ENCODE data around the gene OGA.

The OGA gene

DNA sequence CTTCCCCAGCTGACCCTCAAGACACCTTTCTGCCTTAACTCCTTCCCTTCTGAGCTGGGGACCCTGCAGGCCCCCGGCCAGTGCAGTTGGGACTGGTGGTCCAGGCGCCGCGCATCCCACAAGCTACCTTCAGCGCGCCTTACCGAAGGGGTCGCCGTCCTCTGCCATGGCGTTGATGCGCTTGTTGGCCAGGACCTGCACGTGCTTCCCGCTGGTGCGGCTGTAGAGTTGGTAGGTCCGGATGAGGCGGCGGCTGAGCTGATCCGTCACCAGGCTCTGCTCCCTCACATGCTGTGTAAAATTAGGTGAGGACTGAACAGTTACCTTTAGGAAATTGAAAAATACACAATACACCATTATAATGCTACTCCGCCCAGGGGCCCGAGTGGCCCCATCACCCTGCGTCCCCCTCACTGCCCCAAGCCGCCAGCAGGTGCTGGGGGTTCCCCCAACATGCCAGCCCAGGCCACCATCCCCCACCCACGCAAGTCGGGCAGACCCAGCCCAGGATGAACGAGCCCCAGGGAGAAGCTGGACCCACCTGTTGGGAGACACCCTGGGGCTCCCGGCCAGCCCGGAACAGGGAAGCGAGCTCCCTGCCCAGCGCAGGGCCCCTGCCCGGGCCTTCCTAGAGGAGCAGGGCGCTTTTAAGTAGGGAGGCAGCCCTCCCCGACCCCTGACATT lies 43.5 kb downstream of the OGA start:
- no peak for DNase-seq

DNA sequence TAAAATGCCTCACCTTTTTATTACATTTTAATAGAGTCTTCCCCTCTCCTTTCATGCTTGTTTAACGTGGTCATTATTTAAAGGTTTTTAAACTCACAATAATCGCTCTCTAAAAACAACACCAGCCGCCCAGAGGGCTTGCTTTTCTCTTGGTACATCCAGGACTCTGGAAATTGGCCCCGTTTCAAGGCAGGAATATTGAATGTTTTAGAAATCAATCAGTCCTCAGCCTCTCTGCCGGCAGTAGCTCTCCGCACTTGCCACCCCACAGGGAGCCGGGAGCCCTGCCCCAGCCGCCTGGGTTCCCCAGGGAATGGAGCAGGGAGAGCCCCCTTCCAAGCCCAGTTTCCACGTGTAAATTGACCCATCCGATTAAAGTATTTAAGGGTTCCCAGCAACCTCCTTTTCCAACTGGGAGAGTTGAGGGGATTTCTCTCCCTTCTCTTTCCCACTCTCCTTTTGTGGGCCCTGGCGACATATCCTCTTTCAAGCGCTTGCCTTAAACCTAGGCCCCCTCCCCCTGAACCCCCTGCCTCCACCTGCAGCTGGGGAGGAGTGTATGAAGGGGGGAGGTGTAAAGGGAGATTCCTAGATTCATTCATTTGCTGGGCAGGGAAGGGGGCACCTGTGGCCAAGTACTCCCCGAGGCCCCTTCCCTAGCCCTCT lies 44.2 kb downstream of the OGA start:
- no peak for DNase-seq

DNA sequence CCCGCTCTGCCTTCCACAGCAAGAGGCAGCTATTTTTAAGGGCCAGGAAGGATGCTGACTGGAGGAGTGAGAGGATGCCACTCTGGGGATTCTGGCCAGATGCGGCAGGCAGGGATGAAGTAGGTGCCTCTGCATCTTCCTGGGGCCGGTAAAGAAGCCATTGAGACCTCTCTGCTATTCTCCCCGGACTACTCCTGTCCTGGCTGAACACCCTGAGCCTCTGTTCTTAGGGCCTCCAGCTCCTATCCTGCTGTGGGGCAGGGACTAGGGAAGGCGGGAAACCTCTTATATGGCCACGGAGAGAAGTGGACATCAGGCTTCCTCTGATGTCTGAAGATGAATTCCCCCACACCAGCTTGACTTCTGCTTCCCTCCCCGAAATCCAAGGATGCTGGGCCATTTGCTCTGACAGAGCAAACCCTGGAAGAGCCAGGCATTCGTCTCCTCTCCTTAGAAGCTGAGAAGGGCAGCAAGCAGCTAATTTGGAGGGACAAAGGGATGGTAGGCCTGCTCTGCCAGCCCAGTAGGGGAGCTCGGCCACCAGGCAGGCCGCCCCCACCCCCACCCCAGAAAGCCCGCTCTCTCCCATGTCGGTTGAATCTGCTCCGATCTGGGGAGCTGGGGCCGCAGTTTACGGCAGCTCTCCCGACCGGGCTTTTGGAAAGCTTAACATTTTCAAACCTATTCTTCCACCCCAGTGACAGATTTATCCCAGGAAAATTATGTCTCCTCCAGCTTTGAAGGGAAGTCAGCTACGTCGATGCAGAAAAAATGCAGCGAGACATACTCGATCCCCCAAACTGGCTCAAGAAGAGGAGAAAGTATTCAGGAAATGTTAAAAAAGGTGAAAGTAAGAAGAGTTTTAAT lies 45.1 kb downstream of the OGA start:
- no peak for DNase-seq

DNA sequence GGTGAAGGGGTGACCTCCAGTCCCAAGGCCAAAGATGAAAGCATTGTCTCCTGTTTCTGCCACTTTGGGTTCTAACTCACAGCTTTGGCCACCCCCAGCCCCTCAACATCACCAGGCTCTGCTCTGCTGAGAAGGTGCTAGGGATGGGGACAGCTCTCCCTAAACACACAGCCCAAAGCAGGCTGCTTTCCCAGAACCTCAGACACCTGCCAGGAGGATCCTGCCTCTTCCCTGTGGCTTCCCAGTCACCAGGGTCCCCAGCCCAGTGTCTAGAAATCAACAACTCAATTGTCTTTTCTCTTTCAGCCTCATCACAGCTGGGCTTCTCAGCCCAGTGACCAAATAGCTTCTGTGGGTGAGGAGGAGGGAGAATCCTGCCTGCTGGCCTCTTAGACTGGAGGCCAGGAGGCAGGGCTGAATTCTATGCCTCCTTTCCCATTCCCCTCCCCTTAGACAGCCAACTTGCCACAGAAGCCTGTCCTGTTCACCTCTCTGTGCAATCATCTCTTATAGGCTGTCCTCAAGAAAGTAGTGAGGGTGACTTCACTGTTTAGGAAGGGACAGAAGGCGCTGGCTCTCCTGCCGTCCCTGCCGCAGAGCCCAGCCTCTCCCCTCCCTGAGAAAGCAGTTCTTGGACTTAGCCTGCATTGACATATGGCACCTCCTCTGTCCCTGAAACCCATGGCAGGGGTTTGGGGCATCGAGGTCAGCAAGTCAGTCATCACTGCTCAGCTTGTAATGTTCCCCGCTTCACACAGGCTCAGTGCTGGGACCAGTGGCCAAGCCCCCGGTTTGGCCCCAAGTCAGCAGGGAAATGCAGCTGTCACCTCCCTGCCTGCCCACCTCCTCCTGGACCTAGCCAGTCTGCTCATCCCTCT lies 46.0 kb downstream of the OGA start:
- DNase-seq, result no peak

DNA sequence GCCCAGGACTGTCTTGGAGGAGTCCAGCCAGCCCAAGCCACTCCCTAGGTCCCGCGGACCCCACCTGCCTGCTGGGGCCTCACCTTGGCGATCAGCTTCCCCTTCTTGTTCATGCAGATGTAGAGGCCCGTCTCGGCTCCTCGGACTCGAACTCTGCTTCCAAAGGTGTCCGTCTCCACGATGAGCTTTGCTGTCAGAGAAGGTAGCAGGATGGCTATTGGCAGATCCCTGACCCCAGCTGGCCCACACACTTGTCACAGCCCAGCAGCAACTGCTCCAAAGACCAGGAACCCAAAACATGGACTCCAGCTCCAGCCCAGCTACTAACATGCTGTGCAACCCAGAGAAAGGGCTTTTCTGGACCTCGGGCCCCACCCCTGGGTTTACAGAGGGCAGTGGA lies 46.9 kb downstream of the OGA start:
- DNase-seq, result no peak

DNA sequence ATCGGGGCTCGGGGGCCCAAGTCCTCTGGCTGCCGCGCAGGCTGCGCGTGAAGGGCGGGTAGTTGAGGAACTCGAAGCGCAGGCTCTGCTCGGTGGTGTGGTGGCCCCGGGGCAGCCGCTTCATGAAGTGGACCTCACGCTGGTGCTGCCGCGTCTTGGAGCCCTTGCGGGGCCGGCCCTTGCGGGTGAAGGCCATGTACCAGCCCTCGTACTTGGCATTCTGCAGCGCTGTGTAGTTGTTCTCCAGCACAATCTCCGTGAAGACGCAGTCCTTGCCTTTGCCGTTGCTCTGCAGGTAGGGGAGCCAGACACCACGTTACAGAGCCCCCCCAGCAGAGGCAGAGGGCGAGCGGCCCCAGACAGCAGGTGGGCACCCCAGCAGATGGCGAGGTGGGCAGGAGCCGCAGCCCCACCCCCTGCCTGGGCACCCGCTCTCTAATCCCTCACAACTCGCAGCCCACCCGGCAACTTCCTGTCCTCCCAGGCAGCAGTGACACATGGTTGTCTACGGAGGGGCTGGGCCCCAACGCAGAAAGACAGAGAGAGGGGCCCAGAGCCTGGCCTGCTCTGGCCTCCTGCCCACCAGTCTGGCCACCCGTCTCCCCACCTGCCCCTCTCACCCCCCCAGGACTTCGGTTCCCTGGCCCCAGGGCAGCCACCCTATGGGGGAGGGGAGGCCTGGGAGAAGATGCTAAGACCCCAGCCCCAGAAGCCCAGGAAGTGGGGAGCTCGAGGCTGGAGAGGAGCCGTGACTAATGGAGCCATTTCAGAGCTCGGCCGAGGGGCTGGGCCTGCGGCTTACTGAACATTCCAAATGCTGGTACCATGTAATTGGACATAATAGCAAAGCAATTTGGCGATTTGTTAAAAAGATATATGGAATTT lies 47.7 kb downstream of the OGA start:
- DNase-seq, result no peak

DNA sequence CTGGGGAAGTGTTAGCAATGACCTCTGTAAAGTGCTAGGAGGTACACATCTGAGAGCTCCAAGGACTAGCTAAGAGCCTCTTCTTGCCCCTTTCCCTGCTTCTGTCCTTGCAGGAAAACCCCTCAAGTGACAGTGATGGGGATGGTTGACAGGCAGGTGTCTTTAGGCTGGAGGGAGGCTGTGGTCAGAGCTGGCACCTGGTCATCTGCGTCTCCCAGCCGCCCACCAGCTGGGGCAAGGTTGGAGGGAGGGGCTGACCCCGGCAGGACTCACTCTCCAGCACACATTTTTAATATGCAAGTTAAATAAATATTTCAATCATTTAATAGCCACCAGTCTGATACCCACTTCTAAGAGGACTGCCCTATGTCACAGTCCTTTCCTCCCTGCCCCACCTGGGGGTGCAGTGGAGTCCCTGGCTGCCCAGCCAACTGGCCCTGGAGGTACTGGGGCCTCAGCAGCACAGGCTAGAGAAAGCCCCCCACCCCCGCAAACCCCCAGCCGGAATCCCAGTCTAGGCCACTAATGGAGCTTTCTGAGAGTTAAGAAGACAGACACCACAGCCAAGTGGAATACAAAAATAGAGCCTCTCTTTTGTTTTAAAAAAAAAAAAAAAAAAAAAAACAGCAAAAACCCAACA lies 48.6 kb downstream of the OGA start:
- DNase-seq, result no peak

DNA sequence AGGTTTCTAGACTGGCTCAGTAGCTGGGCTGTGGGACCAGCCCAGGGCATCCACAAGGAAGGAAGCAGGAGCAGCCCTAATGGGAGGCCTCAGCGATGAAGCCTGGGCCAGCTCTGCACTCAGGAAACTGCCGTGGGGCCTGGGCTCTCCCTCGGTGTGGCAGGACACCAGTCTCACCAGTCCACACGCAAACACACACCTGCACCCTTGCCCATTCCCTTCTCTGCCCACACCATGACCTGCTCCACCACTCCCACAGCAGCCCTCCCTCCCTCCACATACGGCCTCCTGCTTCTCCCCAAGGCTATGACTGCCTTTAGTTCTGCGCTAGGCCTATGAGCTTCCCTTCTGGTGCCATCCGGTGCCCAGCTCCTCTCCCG lies 49.5 kb downstream of the OGA start:
- DNase-seq, result no peak

DNA sequence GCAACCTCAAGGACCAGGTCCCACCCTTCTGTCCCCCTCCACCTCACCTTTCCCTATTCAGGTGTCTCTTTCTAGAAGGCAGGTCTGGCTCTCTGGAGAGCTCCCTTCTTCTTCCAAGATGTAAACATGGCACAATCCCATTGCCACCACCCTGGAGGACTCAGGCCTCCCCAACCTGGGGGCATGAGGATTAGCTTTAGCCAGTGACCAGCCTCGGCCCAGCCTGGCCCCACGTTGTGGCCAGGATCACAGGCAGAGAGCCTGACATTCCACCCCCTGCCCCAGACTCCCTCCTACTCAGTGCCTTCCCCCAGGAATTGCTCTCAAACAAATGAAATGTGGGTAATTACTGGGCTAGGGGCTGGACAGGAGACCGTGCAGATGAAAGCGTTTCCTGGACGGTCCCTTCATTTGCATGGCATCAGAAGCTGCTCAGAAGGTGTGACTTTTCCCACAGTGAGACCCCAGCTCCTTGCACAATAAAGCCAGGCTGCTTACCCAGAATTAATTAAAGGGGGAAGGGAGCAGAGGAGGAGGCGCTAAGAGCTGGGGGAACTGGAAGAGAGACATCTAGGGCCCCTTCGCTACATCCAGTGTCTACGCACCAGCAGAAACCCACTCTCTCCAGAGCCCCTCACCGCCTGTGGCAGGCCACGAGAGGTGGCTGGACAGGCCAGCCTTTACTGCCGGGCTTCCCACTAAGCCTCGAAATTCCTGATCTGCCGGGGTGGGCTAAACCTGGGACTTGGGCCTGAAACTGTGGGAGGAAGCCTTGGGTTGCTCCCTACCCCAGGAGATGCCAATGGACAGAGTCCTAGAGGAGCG lies 50.1 kb downstream of the OGA start:
- DNase-seq, result no peak

DNA sequence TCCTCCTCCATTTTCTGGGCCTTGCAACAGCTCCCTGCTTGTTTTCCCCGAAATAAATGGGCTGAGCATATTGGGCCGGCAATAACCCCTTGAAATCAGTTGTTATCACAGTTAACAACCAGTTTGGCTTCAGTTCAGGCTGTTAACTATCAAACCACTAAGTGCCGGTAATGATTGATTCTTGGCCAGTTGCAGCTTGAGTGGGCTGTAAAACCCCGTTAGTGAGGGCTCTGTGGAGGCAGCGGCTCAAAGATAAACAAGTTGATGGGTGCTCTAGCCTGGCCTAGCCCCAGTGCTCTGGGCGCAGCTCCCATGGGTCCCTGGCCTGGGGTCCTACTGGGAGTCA lies 50.7 kb downstream of the OGA start:
- DNase-seq, result no peak

DNA sequence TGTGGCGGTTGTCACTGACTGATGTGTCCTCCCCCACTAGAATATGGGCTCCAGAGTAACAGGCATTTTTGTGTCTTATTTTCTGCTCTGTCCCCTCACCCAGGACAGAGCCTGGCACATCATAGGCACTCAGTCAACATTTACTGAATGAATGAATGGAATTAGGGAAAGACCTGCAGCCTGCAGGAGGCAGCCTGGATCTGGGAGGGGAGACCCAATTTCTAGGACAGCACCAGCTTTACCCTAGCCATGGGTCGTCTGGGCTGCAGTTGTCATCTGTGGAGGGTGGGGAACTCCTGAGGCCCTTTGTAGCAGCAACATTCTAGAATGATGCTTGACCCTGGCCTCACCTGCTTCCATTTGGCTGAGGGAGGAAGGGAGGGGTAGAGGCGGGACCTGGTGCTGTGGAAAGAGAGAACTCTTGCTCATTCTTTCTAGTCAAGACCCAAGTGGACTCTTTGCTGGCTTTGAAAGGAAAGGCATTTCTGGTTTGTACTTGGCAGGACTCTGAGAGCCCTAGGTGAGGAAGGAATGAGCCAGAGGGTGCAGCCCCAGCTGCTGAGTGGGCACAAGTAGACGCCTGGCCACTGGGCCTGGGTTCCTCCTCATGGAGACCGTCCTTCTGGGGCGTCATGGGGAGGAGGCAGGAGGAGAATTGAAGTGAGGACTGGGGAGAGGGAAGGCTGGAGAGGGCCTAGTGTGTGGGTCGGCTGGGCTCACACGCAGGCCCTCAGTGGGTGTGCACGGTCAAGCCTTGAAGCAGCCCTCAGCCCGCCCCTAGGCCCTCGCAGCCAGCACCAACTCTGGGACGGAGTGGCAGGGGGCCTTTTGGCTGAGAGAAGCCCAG lies 51.3 kb downstream of the OGA start:
- no peak for DNase-seq

DNA sequence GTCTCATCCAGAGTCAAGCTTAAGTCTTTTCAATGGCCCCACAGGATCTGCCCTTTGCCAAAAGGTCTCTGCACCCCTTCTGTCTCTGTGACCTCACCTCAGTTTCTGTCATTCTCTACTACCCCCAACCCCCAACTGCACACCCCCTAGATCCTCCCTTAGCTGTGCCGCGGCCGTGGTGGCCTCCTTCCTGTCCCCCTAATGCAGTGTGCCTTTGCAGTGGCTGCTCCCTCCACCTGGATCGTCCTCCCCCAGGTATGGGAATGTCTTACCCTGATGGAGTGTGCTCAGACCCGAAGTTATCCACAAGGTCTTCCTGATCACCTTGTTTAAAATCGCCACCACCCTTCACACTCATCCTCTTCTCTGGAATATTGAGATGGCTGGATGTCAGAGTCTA lies 51.9 kb downstream of the OGA start:
- no peak for DNase-seq

DNA sequence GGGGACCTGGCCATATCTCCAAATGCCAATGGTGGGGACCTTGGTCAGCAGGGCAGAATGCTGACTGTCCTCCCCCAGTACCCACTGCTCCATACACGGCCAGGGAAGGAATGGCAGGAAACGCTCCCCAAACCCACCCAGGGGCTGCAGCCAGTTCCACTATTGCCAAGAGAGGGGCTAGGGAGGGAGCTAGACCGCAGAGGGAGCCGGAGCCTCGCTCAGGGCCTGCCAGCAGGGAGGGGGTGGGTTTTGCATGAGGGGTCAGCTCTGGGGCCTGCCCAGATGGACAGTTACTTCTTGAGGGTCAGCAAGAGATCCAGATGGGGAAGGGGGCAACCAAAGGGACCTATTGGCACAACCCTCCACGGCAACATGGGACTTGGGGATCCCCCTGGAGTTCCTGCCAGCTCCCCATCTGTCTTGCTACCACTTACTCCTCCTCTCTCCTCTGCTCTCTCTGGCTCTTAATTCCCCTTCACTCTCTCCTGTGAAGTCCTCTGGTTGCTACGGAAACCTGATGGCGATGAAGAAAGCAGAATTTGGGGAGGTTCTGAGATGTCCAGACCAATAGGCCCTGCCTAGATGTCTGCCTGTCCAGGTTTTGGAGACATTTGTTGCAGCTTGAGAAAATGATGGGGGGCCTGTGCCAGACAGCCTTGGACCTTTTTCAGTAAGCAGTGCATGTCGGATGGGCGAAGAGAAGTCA lies 55.0 kb downstream of the OGA start:
- no peak for DNase-seq

DNA sequence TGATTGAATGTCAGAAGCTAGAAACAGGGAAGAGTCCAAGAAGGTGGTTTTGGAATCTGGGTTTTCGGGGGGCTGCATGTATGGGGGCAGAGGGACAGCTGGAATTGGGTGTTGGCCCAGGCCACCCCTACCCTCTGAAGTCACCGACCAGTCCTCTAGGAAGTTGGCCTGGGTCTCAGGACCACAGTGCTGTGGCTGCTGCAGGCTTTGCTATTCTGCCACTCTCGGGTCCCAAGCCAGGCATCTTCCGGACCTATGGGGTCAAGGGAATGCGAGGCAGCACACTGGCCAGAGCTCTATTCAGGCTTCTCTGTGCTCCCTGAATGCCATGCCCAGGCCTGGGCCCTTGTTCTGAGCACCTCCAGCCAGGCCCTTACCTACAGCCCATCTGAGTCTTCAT lies 55.5 kb downstream of the OGA start:
- DNase-seq, result no peak

DNA sequence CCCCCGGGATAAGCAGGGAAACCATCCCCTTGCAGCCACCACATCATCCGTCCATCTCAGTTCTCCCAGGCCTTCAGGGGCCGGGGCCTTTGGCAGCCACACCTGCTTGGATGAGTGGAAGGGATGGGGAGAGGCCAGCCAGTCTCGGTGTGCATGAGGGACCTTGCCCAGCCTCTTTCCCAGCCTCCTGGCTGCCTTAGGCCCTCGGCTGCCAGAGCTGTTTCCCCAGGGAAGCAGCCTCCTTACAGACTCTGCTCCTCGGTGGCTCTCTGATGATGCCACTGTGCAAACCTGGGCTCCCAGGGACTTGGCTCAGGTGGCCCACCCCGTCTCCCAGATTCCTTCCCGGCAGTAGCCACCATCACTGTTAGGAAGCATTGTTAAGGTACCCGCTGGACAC lies 57.0 kb downstream of the OGA start:
- no peak for DNase-seq

DNA sequence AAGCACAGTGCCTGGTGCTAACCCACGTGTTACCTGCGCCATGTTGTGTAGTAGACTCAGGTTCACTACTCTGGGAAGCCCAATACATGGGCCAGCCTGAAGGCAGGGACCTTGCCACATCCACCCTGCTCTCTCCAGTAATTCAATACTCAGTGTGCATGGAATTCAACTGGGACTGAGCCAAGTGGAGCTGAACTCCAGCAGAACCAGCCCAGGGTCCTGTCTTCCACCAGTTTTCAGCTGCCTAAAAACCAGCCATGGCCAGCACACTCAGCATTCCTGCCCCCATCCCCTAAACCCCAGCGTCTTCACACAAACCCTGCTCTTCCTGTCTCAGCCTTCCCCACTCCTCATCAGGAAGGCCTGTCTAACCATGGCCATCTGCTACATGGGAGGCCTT lies 57.7 kb downstream of the OGA start:
- no peak for DNase-seq

DNA sequence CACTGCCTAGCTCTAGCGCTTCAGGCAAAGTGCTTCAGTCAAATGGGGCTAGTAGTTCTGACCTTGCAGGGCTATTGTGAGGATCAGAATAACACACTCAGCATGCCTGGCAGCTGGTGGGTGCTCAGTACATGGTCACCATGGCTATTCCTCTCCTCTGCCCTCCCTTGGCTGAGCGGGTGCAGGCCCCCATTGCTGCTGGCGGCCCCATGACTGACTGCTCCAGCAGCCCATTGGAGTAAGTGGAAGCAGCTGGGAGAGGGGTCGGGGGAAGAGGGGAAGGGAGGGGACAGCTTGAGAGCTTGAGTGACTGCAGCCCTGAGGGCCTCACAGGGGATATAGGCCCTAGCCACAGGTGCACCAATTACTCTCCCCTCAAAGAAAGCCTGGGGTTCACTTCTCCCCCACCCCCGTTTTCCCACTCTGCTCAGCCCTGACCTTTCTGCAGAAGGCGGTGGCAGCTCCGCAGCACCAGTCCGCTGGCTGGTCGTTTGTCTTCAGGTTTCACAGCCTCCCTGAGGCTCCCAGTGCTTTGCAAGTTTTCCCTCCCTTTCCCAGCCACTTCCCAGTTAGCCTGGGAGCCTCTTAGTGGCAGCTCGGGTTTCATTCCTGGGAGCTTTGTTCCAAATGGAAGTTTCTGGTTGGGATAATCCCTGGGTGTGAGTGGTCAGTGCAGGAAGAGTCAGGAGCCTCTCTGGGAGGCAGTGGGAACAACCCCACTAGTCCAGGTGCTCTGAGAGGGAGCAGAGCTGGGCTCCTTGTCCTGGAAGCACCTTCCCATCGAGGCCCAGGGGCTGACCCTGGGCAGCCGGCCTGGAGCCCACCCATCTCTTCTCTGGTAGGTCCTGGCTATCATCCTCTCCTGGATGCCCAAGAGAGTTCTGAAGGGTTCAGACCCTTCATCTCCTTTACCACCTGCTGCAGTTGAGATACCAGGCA lies 58.7 kb downstream of the OGA start:
- no peak for DNase-seq

DNA sequence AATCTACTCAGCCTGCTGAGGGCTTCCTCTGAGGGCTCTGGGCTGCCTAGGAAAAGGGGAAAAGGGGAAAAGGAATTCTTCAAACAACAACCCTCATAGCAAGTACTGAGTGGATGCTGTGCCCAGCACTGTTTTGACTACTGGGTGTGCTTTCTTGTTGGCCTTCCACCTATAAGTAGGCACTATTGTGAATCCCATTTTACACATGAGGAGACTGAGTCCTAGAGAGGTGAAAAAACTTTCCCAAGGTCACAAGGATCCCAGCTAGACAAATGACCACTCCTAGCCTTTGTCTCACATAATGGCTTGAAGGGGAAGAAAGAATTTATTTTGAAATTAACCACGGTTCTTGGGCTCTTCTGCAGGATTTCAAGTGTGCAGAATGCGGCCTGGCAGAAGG lies 59.4 kb downstream of the OGA start:
- no peak for DNase-seq
